ENCODE data around the gene HLA-DQA1.
"Not testable (repeated sequence)": the region's sequence is repeated elsewhere in the genome, so short reads cannot be mapped to it uniquely, and the experiment has no call there.

Gene HLA-DQA1

GRCh38 chr6:32622545-32623401 is 14.4 kb upstream of the HLA-DQA1 start:
- no peak for DNase-seq

GRCh38 chr6:32623693-32624092 is 13.5 kb upstream of the HLA-DQA1 start:
- DNase-seq, result no peak

- DNase-seq, result no peak
Measured at GRCh38 chr6:32624565-32624964, 12.6 kb upstream of the HLA-DQA1 start.

- DNase-seq, result no peak
Measured at GRCh38 chr6:32625137-32625536, 12.1 kb upstream of the HLA-DQA1 start.

GRCh38 chr6:32627249-32627648 is 10.0 kb upstream of the HLA-DQA1 start:
- no peak for DNase-seq

- DNase-seq, result peak; percentile 34
Measured at GRCh38 chr6:32627831-32628230, 9.4 kb upstream of the HLA-DQA1 start.

- not testable (repeated sequence) for DNase-seq
Measured at GRCh38 chr6:32629793-32630192, 7.4 kb upstream of the HLA-DQA1 start.

- DNase-seq, result no peak
Measured at GRCh38 chr6:32635526-32636123, 1.6 kb upstream of the HLA-DQA1 start.

- DNase-seq, result no peak
Measured at GRCh38 chr6:32637883-32638282, 677 bp downstream of the HLA-DQA1 start.

- no peak for DNase-seq
Measured at GRCh38 chr6:32638532-32639219, 1.5 kb downstream of the HLA-DQA1 start.

GRCh38 chr6:32639440-32640394 is 2.5 kb downstream of the HLA-DQA1 start:
- DNase-seq, result no peak

GRCh38 chr6:32641122-32641521 is 3.9 kb downstream of the HLA-DQA1 start:
- no peak for DNase-seq

- not testable (repeated sequence) for DNase-seq
Measured at GRCh38 chr6:32641785-32642719, 4.8 kb downstream of the HLA-DQA1 start.

GRCh38 chr6:32642720-32643106 is 5.5 kb downstream of the HLA-DQA1 start:
- no peak for DNase-seq

- DNase-seq, result no peak
Measured at GRCh38 chr6:32643904-32644303, 6.7 kb downstream of the HLA-DQA1 start.

- DNase-seq, result no peak
Measured at GRCh38 chr6:32645047-32645703, 8.0 kb downstream of the HLA-DQA1 start.

GRCh38 chr6:32655203-32655710 is 18.1 kb downstream of the HLA-DQA1 start:
- DNase-seq, result no peak

- DNase-seq, result not testable (repeated sequence)
Measured at GRCh38 chr6:32657329-32657728, 20.1 kb downstream of the HLA-DQA1 start.

- DNase-seq, result not testable (repeated sequence)
Measured at GRCh38 chr6:32657819-32658218, 20.6 kb downstream of the HLA-DQA1 start.

- no peak for DNase-seq
Measured at GRCh38 chr6:32658268-32658897, 21.2 kb downstream of the HLA-DQA1 start.

All from right hindlimb (tissue), 1 donor.